ENCODE results near the gene KRT15.

The KRT15 gene

GRCh38 chr17:41513168-41513547 is 5.5 kb downstream of the KRT15 start:
- no peak overlapping the region for H2AFZ ChIP-seq (ENCODE audit: low read length)
- H3K4me1 ChIP-seq (ENCODE audit: low read length) = peaks cover 7% of the 10 kb centered on the region
- no peaks in the 10 kb centered on the region for H3K9me2 ChIP-seq (replicated peaks; ENCODE audit: insufficient read depth, low read length)
- no peak overlapping the region for H3K4me3 ChIP-seq (ENCODE audit: low read length)
- H3K79me2 ChIP-seq (ENCODE audit: low read length) = no peaks in the 10 kb centered on the region
- TF ChIP-seq EZH2 (optimal IDR thresholded peaks at IDR 0.05; ENCODE audit: low read depth, low read length) = no peak
- TF ChIP-seq, protein P1, sequence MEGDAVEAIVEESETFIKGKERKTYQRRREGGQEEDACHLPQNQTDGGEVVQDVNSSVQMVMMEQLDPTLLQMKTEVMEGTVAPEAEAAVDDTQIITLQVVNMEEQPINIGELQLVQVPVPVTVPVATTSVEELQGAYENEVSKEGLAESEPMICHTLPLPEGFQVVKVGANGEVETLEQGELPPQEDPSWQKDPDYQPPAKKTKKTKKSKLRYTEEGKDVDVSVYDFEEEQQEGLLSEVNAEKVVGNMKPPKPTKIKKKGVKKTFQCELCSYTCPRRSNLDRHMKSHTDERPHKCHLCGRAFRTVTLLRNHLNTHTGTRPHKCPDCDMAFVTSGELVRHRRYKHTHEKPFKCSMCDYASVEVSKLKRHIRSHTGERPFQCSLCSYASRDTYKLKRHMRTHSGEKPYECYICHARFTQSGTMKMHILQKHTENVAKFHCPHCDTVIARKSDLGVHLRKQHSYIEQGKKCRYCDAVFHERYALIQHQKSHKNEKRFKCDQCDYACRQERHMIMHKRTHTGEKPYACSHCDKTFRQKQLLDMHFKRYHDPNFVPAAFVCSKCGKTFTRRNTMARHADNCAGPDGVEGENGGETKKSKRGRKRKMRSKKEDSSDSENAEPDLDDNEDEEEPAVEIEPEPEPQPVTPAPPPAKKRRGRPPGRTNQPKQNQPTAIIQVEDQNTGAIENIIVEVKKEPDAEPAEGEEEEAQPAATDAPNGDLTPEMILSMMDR (IDR thresholded peaks at IDR 0.05; ENCODE audit: low read length) = no peak
- TF ChIP-seq EZH2phosphoT487 (IDR thresholded peaks at IDR 0.05; ENCODE audit: low read length) = no peak
- H4K20me1 ChIP-seq (ENCODE audit: insufficient read depth, low read length) = no peaks in the 10 kb centered on the region
- no peak for DNase-seq
- H3F3A ChIP-seq (ENCODE audit: insufficient read depth, low read length) = no peaks in the 10 kb centered on the region
- no peak overlapping the region for H3K4me2 ChIP-seq (ENCODE audit: low read depth, low read length)
- H3K9ac ChIP-seq (ENCODE audit: low read length) = no peak overlapping the region
- no peaks in the 10 kb centered on the region for H3K9me3 ChIP-seq (replicated peaks; ENCODE audit: insufficient read depth, low read length)
- H3K36me3 ChIP-seq (replicated peaks; ENCODE audit: insufficient read depth, low read length) = no peaks in the 10 kb centered on the region
- H3K27ac ChIP-seq (ENCODE audit: low read length) = no peak overlapping the region
- no peaks in the 10 kb centered on the region for H3K27me3 ChIP-seq (replicated peaks; ENCODE audit: insufficient read depth, low read length)

GRCh38 chr17:41512546-41513167 is 6.0 kb downstream of the KRT15 start:
- TF ChIP-seq EZH2 (optimal IDR thresholded peaks at IDR 0.05; ENCODE audit: low read depth, low read length) (no peak), EZH2phosphoT487 (IDR thresholded peaks at IDR 0.05; ENCODE audit: low read length) (no peak)
- TF ChIP-seq, protein P1 (IDR thresholded peaks at IDR 0.05; ENCODE audit: low read length) = no peak
- Histone ChIP-seq H3K27ac (ENCODE audit: low read length) (no peak overlapping the region), H3K4me1 (ENCODE audit: low read length) (peaks cover 3% of the 10 kb centered on the region), H3K4me3 (ENCODE audit: low read length) (no peak overlapping the region), H2AFZ (ENCODE audit: low read length) (no peak overlapping the region), H3K9ac (ENCODE audit: low read length) (no peak overlapping the region), H3K9me3 (replicated peaks; ENCODE audit: insufficient read depth, low read length) (no peaks in the 10 kb centered on the region), H4K20me1 (ENCODE audit: insufficient read depth, low read length) (no peaks in the 10 kb centered on the region), H3K27me3 (replicated peaks; ENCODE audit: insufficient read depth, low read length) (no peaks in the 10 kb centered on the region), H3K4me2 (ENCODE audit: low read depth, low read length) (no peak overlapping the region), H3F3A (ENCODE audit: insufficient read depth, low read length) (no peaks in the 10 kb centered on the region), H3K79me2 (ENCODE audit: low read length) (no peaks in the 10 kb centered on the region), H3K36me3 (replicated peaks; ENCODE audit: insufficient read depth, low read length) (no peaks in the 10 kb centered on the region), H3K9me2 (replicated peaks; ENCODE audit: insufficient read depth, low read length) (no peaks in the 10 kb centered on the region)
- no peak for DNase-seq

GRCh38 chr17:41511716-41512115 is 7.0 kb downstream of the KRT15 start:
- H3K9me2 ChIP-seq (replicated peaks; ENCODE audit: insufficient read depth, low read length) = no peaks in the 10 kb centered on the region
- no peaks in the 10 kb centered on the region for H3F3A ChIP-seq (ENCODE audit: insufficient read depth, low read length)
- H3K79me2 ChIP-seq (ENCODE audit: low read length) = no peaks in the 10 kb centered on the region
- DNase-seq = no peak
- H4K20me1 ChIP-seq (ENCODE audit: insufficient read depth, low read length) = no peaks in the 10 kb centered on the region
- H3K4me2 ChIP-seq (ENCODE audit: low read depth, low read length) = no peak overlapping the region
- no peak overlapping the region for H3K27ac ChIP-seq (ENCODE audit: low read length)
- TF ChIP-seq EZH2phosphoT487 (IDR thresholded peaks at IDR 0.05; ENCODE audit: low read length) (no peak), EZH2 (optimal IDR thresholded peaks at IDR 0.05; ENCODE audit: low read depth, low read length) (no peak)
- TF ChIP-seq, protein P1 (IDR thresholded peaks at IDR 0.05; ENCODE audit: low read length) = no peak
- H3K4me3 ChIP-seq (ENCODE audit: low read length) = no peak overlapping the region
- H2AFZ ChIP-seq (ENCODE audit: low read length) = no peak overlapping the region
- H3K4me1 ChIP-seq (ENCODE audit: low read length) = no peaks in the 10 kb centered on the region; the same call in 1 of the 2 replicates
- no peaks in the 10 kb centered on the region for H3K9me3 ChIP-seq (replicated peaks; ENCODE audit: insufficient read depth, low read length)
- no peak overlapping the region for H3K9ac ChIP-seq (ENCODE audit: low read length)
- H3K27me3 ChIP-seq (replicated peaks; ENCODE audit: insufficient read depth, low read length) = no peaks in the 10 kb centered on the region
- H3K36me3 ChIP-seq (replicated peaks; ENCODE audit: insufficient read depth, low read length) = no peaks in the 10 kb centered on the region
